Activated CD4-positive, CD25-positive, alpha-beta regulatory T cell treated with anti-CD3 and anti-CD28 coated beads, Interleukin-2, amount 50 U/mL, for 72 hours (primary cell): ENCODE data around the gene INO80B.
A peak's percentile ranks its signal among the peaks of the same experiment; 100 is the strongest.
"Not testable (repeated sequence)": the region's sequence is repeated elsewhere in the genome, so short reads cannot be mapped to it uniquely, and the experiment has no call there.

ENCODE experiments used
- DNase-seq: peaks from one replicate; pipeline ENCODE4 v3.0.0; 2021

The INO80B gene

GRCh38 chr2:74426181-74426758 lies 28.6 kb upstream of the INO80B start:
- no peak for DNase-seq

- DNase-seq: no peak
Observed at GRCh38 chr2:74427551-74427950, 27.3 kb upstream of the INO80B start.

- no peak for DNase-seq
Observed at GRCh38 chr2:74428675-74429074, 26.2 kb upstream of the INO80B start.

- DNase-seq: no peak
Observed at GRCh38 chr2:74429487-74430451, 25.1 kb upstream of the INO80B start.

- no peak for DNase-seq
Observed at GRCh38 chr2:74430502-74430901, 24.4 kb upstream of the INO80B start.

- DNase-seq: no peak
Observed at GRCh38 chr2:74436111-74436805, 18.6 kb upstream of the INO80B start.

GRCh38 chr2:74436848-74437695 lies 17.8 kb upstream of the INO80B start:
- no peak for DNase-seq

- DNase-seq: no peak
Observed at GRCh38 chr2:74438248-74438647, 16.6 kb upstream of the INO80B start.

- no peak for DNase-seq
Observed at GRCh38 chr2:74439373-74439772, 15.5 kb upstream of the INO80B start.

GRCh38 chr2:74439803-74440377 lies 15.0 kb upstream of the INO80B start:
- DNase-seq: no peak

GRCh38 chr2:74440378-74441169 lies 14.3 kb upstream of the INO80B start:
- no peak for DNase-seq

- peak; percentile 48 for DNase-seq
Observed at GRCh38 chr2:74441170-74441689, 13.7 kb upstream of the INO80B start.

- no peak for DNase-seq
Observed at GRCh38 chr2:74441690-74442482, 13.0 kb upstream of the INO80B start, which contains the start of gene RTKN. TSS of gene RTKN (minus strand) at chr2:74441937. CDS start at chr2:74441816, 121 bp downstream.

- not testable (repeated sequence) for DNase-seq
Observed at GRCh38 chr2:74442483-74443297, 12.2 kb upstream of the INO80B start.

- DNase-seq: no peak
Observed at GRCh38 chr2:74444498-74445318, 10.2 kb upstream of the INO80B start.

GRCh38 chr2:74447230-74447999 lies 7.5 kb upstream of the INO80B start:
- no peak for DNase-seq

- DNase-seq: no peak
Observed at GRCh38 chr2:74448771-74449170, 6.1 kb upstream of the INO80B start.
